HepG2 (cell line): Measurements from ENCODE around the gene ELMOD3. TPM values are rescaled to one million over a fixed set of nuclear protein-coding genes. Genes with fewer than 3 reads are reported as not detected.

Experiments
- ARID2 ChIP-seq: sonication (generic); formaldehyde crosslinking; IDR thresholded peaks from 2 replicates; pipeline ENCODE4 v1.8.1; 2022; ENCODE audit warnings: mild to moderate bottlenecking, missing genetic modification reagents, borderline replicate concordance
- ASH2L ChIP-seq: fragments of 300-600, 200-600 bp; sonication (generic); IDR thresholded peaks from 2 replicates; pipeline ENCODE4 v1.7.0; 2017; ENCODE audit warnings: low read depth, mild to moderate bottlenecking, moderate library complexity, mixed read lengths, low read length; ENCODE audit not compliant: insufficient read length
- CHD4 ChIP-seq: fragments of 200-600 bp; sonication (generic); IDR thresholded peaks from 2 replicates; pipeline ENCODE4 v1.7.0; 2017; ENCODE audit warnings: mild to moderate bottlenecking, low read length, borderline replicate concordance
- ISL2 ChIP-seq: sonication (generic); formaldehyde crosslinking; IDR thresholded peaks from 2 replicates; pipeline ENCODE4 v1.5.0; 2020; ENCODE audit warnings: missing genetic modification reagents
- KDM1A ChIP-seq: IDR thresholded peaks from 2 replicates; pipeline ENCODE4 v1.6.1; 2016; ENCODE audit warnings: missing compliant biosample characterization
- MAZ ChIP-seq, 2 experiments: sonication (generic) in 1 of 2; formaldehyde crosslinking in 1 of 2; IDR thresholded peaks; 2 replicates each; pipeline versions ENCODE4 v1.5.0 to v1.6.1; 2012 to 2020; ENCODE audit warnings: low read depth in 2 of 2, mild to moderate bottlenecking in 2 of 2, borderline replicate concordance in 1 of 2, improper control_type of control experiment in 1 of 2, low read length in 1 of 2, missing genetic modification reagents in 1 of 2, moderate library complexity in 1 of 2
- MBD4 ChIP-seq: IDR thresholded peaks from 2 replicates; pipeline ENCODE4 v1.6.1; 2012; ENCODE audit warnings: low read length, inconsistent platforms, borderline replicate concordance
- SKI ChIP-seq: fragments of 450-650 bp; IDR thresholded peaks from one replicate; pipeline ENCODE4 v1.6.1; 2018; ENCODE audit warnings: mild to moderate bottlenecking; ENCODE audit not compliant: partially characterized antibody
- SPEN ChIP-seq: sonication (generic); formaldehyde crosslinking; IDR thresholded peaks from 2 replicates; pipeline ENCODE4 v1.5.1; 2020; ENCODE audit warnings: low read depth, mild to moderate bottlenecking, missing genetic modification reagents
- SSRP1 ChIP-seq: IDR thresholded peaks from 2 replicates; pipeline ENCODE4 v1.6.1; 2016; ENCODE audit warnings: control low read depth
- TBX3 ChIP-seq: fragments of 450-650 bp; IDR thresholded peaks from 2 replicates; pipeline ENCODE4 v1.6.1; 2017; ENCODE audit warnings: antibody characterized with exemption, mild to moderate bottlenecking, inconsistent platforms, borderline replicate concordance
- TOPORS ChIP-seq: sonication (generic); formaldehyde crosslinking; IDR thresholded peaks from 2 replicates; pipeline ENCODE4 v1.8.0; 2023; ENCODE audit warnings: mild to moderate bottlenecking, missing genetic modification reagents
- YEATS2 ChIP-seq: sonication (generic); formaldehyde crosslinking; IDR thresholded peaks from 2 replicates; pipeline ENCODE4 v1.4.0; 2020; ENCODE audit warnings: missing genetic modification reagents, borderline replicate concordance
- ZNF12 ChIP-seq: sonication (generic); formaldehyde crosslinking; IDR thresholded peaks from 2 replicates; pipeline ENCODE4 v1.5.0; 2020; ENCODE audit warnings: missing genetic modification reagents
- ZNF510 ChIP-seq: sonication (generic); formaldehyde crosslinking; IDR thresholded peaks from 2 replicates; pipeline ENCODE4 v1.4.0; 2020; ENCODE audit warnings: low read depth, mild to moderate bottlenecking, missing genetic modification reagents
- ZNF543 ChIP-seq: sonication (generic); formaldehyde crosslinking; IDR thresholded peaks from 2 replicates; pipeline ENCODE4 v1.4.0; 2020; ENCODE audit warnings: mild to moderate bottlenecking, missing genetic modification reagents
- ZNF737 ChIP-seq: sonication (generic); formaldehyde crosslinking; IDR thresholded peaks from 2 replicates; pipeline ENCODE4 v1.5.0; 2020; ENCODE audit warnings: missing genetic modification reagents, mild to moderate bottlenecking, borderline replicate concordance
- polyA plus RNA-seq, 8 experiments: library from polyadenylated mRNA; depleted of rRNA in 3 of 8; stranded (reverse) in 7 of 8; unstranded in 1 of 8; fragments of >200 nt; fragmentation: Illumina TruSeq in 4 of 8; extraction: Trizol in 4 of 8; gene quantifications; 2 replicates each; pipeline versions ENCODE4 v1.2.1 to v1.2.3, GENCODE V29; 2011 to 2016; ENCODE audit warnings: low read depth in 4 of 8, missing spikeins in 1 of 8, mixed read lengths in 1 of 8; ENCODE audit not compliant: insufficient read depth in 1 of 8
- total RNA-seq, 5 experiments: library from RNA; depleted of rRNA; stranded (reverse); fragments of >200 nt; fragmentation: Illumina TruSeq; extraction: Trizol; gene quantifications; 2 replicates each; pipeline ENCODE4 v1.2.3, GENCODE V29; 2016; ENCODE audit warnings: low read depth in 1 of 5
- TF ChIP-seq, protein P1 (sequence below): sonication (generic); formaldehyde crosslinking; IDR thresholded peaks from 2 replicates; pipeline ENCODE4 v1.8.1; 2023; ENCODE audit warnings: missing genetic modification reagents, inconsistent platforms, borderline replicate concordance
- TF ChIP-seq, protein P2 (sequence below): sonication (generic); formaldehyde crosslinking; IDR thresholded peaks from 2 replicates; pipeline ENCODE4 v1.5.0; 2020; ENCODE audit warnings: missing genetic modification reagents
- TF ChIP-seq, protein P3 (sequence below): sonication (generic); formaldehyde crosslinking; IDR thresholded peaks from 2 replicates; pipeline ENCODE4 v1.4.0; 2020; ENCODE audit warnings: missing genetic modification reagents
- TF ChIP-seq, protein P4 (sequence below): IDR thresholded peaks from 2 replicates; pipeline ENCODE4 v1.6.1; 2016
- TF ChIP-seq, protein P5 (sequence below): sonication (generic); formaldehyde crosslinking; IDR thresholded peaks from 2 replicates; pipeline ENCODE4 v1.5.0; 2020; ENCODE audit warnings: missing genetic modification reagents
- TF ChIP-seq, protein P6 (sequence below): sonication (generic); formaldehyde crosslinking; IDR thresholded peaks from 2 replicates; pipeline ENCODE4 v1.4.0; 2020; ENCODE audit warnings: missing genetic modification reagents; ENCODE audit errors: not compliant biosample characterization

The ELMOD3 gene
- total and polyA plus RNA-seq, 2 of the 13 experiments (the other 11 are each of a cell fraction or from before 2014, with no cell fraction given) = 13.3 to 19.5 TPM

DNA sequence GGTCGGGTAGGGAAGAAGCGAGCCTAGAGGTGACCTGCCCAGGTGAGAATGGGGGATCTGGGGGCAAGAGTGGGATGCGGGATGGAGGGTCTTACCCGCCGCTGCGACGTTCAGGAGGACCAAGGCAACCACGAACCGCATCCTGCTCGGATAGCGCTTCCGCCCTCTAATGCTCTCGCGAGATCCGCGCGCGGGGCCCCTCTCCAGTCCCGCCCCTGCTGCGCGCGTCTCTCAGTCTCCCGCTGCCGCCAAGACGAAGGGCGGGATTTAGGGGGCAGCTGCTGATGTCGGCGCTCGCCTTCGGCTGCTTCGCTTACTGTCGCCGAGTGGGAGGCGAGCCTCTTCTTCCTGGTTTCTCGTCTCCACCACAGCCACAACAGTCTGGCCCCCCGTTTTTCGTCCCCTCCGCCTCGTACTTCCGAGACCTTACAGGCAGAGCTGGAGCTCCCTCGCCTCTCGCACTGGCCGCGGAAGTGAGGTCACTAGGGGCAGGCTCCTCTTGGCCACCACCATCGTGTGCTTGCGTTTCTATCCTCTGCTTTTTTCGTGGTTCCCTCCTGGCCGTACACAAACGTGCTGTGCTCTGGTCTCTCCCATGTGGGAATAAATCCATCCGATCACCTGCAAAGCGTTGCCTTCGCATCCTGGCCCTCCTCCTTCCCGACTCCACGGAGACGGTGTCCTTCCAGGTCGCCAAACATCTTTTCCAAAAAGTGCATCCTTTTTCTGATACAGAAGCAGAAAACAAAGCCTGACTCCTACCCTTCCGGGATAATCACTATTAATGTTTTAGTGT lies 26.5 kb upstream of the ELMOD3 start, which contains the start of gene TGOLN2 (continued):
- TF ChIP-seq, protein P1, sequence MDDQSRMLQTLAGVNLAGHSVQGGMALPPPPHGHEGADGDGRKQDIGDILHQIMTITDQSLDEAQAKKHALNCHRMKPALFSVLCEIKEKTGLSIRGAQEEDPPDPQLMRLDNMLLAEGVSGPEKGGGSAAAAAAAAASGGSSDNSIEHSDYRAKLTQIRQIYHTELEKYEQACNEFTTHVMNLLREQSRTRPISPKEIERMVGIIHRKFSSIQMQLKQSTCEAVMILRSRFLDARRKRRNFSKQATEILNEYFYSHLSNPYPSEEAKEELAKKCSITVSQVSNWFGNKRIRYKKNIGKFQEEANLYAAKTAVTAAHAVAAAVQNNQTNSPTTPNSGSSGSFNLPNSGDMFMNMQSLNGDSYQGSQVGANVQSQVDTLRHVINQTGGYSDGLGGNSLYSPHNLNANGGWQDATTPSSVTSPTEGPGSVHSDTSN (CRISPR knock-in tag) = no peak
- peak; percentile 33; the same call in 1 of the 2 replicates for TF ChIP-seq TBX3
- no peak for TF ChIP-seq KDM1A (CRISPR knock-in tag)
- peak; percentile 71 for TF ChIP-seq SKI
- no peak for TF ChIP-seq MBD4
- TF ChIP-seq SPEN (CRISPR knock-in tag) = peak; percentile 98
- peak; percentile 67 for TF ChIP-seq MAZ (IDR thresholded peaks at IDR 0.05; ENCODE audit: borderline replicate concordance, low read depth, low read length)
- TF ChIP-seq MAZ (CRISPR knock-in tag; IDR thresholded peaks at IDR 0.05; ENCODE audit: low read depth) = peak; percentile 75
- TF ChIP-seq ZNF12 (CRISPR knock-in tag) = 0 out of 2 replicates have a peak, but pooled peaks have one; percentile 22
- TF ChIP-seq ISL2 = peak; percentile 89
- TF ChIP-seq, protein P2, sequence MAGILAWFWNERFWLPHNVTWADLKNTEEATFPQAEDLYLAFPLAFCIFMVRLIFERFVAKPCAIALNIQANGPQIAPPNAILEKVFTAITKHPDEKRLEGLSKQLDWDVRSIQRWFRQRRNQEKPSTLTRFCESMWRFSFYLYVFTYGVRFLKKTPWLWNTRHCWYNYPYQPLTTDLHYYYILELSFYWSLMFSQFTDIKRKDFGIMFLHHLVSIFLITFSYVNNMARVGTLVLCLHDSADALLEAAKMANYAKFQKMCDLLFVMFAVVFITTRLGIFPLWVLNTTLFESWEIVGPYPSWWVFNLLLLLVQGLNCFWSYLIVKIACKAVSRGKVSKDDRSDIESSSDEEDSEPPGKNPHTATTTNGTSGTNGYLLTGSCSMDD (CRISPR knock-in tag) = peak; percentile 63; the same call in 1 of the 2 replicates
- TF ChIP-seq, protein P3, sequence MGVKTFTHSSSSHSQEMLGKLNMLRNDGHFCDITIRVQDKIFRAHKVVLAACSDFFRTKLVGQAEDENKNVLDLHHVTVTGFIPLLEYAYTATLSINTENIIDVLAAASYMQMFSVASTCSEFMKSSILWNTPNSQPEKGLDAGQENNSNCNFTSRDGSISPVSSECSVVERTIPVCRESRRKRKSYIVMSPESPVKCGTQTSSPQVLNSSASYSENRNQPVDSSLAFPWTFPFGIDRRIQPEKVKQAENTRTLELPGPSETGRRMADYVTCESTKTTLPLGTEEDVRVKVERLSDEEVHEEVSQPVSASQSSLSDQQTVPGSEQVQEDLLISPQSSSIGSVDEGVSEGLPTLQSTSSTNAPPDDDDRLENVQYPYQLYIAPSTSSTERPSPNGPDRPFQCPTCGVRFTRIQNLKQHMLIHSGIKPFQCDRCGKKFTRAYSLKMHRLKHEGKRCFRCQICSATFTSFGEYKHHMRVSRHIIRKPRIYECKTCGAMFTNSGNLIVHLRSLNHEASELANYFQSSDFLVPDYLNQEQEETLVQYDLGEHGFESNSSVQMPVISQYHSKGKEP (CRISPR knock-in tag) = peak; percentile 51; the same call in 1 of the 2 replicates
- no peak for TF ChIP-seq ZNF737 (CRISPR knock-in tag)
- peak; percentile 87; the same call in 1 of the 2 replicates for TF ChIP-seq ARID2
- peak; percentile 99; the same call in 1 of the 2 replicates for TF ChIP-seq ZNF510 (CRISPR knock-in tag)
- peak; percentile 98 for TF ChIP-seq YEATS2 (CRISPR knock-in tag)
- TF ChIP-seq ASH2L = peak; percentile 92
- TF ChIP-seq ZNF543 = peak; percentile 99
- TF ChIP-seq, protein P4, sequence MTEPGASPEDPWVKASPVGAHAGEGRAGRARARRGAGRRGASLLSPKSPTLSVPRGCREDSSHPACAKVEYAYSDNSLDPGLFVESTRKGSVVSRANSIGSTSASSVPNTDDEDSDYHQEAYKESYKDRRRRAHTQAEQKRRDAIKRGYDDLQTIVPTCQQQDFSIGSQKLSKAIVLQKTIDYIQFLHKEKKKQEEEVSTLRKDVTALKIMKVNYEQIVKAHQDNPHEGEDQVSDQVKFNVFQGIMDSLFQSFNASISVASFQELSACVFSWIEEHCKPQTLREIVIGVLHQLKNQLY (CRISPR knock-in tag) = no peak; the same call in none of the 2 replicates
- TF ChIP-seq, protein P5, sequence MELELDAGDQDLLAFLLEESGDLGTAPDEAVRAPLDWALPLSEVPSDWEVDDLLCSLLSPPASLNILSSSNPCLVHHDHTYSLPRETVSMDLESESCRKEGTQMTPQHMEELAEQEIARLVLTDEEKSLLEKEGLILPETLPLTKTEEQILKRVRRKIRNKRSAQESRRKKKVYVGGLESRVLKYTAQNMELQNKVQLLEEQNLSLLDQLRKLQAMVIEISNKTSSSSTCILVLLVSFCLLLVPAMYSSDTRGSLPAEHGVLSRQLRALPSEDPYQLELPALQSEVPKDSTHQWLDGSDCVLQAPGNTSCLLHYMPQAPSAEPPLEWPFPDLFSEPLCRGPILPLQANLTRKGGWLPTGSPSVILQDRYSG (CRISPR knock-in tag) = peak; percentile 96
- TF ChIP-seq TOPORS (CRISPR knock-in tag) = peak; percentile 91
- no peak for TF ChIP-seq CHD4
- TF ChIP-seq, protein P6, sequence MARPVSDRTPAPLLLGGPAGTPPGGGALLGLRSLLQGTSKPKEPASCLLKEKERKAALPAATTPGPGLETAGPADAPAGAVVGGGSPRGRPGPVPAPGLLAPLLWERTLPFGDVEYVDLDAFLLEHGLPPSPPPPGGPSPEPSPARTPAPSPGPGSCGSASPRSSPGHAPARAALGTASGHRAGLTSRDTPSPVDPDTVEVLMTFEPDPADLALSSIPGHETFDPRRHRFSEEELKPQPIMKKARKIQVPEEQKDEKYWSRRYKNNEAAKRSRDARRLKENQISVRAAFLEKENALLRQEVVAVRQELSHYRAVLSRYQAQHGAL (CRISPR knock-in tag) = peak; percentile 95
- TF ChIP-seq SSRP1 (CRISPR knock-in tag) = no peak
